Osteocyte (in vitro differentiated cells): ENCODE results near the gene LHX8. TPM values are rescaled to one million over a fixed set of nuclear protein-coding genes. Genes with fewer than 3 reads are reported as not detected.

Experiments
- DNase-seq: peaks from one replicate; pipeline ENCODE4 v3.0.0; 2021; ENCODE audit warnings: mixed read lengths; ENCODE audit not compliant: unreplicated experiment; ENCODE audit errors: extremely low spot score
- H3K27ac Mint-ChIP-seq: one replicate; pipeline ENCODE4 v1.8.0; 2021; ENCODE audit warnings: mild to moderate bottlenecking, mixed read lengths; ENCODE audit not compliant: unreplicated experiment
- H3K27me3 Mint-ChIP-seq: one replicate; pipeline ENCODE4 v1.8.0; 2021; ENCODE audit warnings: mixed read lengths; ENCODE audit not compliant: unreplicated experiment
- H3K36me3 Mint-ChIP-seq: one replicate; pipeline ENCODE4 v1.8.0; 2021; ENCODE audit warnings: mixed read lengths; ENCODE audit not compliant: unreplicated experiment
- H3K4me1 Mint-ChIP-seq: one replicate; pipeline ENCODE4 v1.8.0; 2021; ENCODE audit warnings: mixed read lengths; ENCODE audit not compliant: unreplicated experiment
- H3K4me3 Mint-ChIP-seq: one replicate; pipeline ENCODE4 v1.8.0; 2021; ENCODE audit warnings: mild to moderate bottlenecking, moderate library complexity, mixed read lengths; ENCODE audit not compliant: unreplicated experiment
- H3K9me3 Mint-ChIP-seq: one replicate; pipeline ENCODE4 v1.8.0; 2021; ENCODE audit warnings: mixed read lengths; ENCODE audit not compliant: unreplicated experiment
- CTCF ChIP-seq: fragments of 200-600 bp; sonication (generic); IDR thresholded peaks from 2 replicates; pipeline ENCODE4 v1.5.0; 2021; ENCODE audit warnings: antibody characterized with exemption, mild to moderate bottlenecking, moderate library complexity
- total RNA-seq: library from RNA; stranded (reverse); gene quantifications from 2 replicates; pipeline ENCODE4 v1.2.1, GENCODE V29; 2021

The LHX8 gene
- total RNA-seq, 1 donor from 2014 or later: not detected

- Mint-ChIP-seq H3K4me3 (no peak overlapping the region), H3K36me3 (no peaks in the 10 kb centered on the region), H3K27me3 (peaks cover 85% of the 10 kb centered on the region), H3K4me1 (peaks cover 32% of the 10 kb centered on the region), H3K27ac (no peak overlapping the region), H3K9me3 (no peaks in the 10 kb centered on the region)
- TF ChIP-seq CTCF: no peak
- DNase-seq: no peak
These were observed 2.9 kb downstream of the LHX8 start for GRCh38 chr1:75136921-75137641.

GRCh38 chr1:75152092-75152491 lies 17.9 kb downstream of the LHX8 start:
- Mint-ChIP-seq H3K4me1 (no peaks in the 10 kb centered on the region), H3K36me3 (no peaks in the 10 kb centered on the region)

DNA sequence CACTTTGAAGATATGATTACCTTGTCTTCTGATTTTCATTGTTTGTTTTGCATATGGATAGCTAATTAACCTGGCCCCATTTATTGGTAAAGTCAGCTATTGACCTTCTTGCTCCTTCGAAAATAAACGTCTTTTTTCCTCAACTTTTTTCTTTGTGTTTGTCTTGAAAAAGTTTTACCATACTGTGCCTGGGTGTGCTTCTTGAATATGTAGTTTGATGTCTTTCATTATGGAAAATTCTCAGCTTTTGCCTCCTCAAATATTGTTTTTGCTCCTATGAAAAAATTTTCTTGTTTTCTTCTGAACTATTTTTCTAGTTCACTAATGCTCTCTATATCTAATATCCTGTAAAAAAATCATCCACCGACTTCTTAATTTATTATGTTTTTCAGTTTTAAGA lies 25.0 kb downstream of the LHX8 start:
- no peaks in the 10 kb centered on the region for H3K36me3 Mint-ChIP-seq
- no peak overlapping the region for H3K27ac Mint-ChIP-seq
- no peak for TF ChIP-seq CTCF
- H3K27me3 Mint-ChIP-seq: peaks cover 4% of the 10 kb centered on the region
- DNase-seq: no peak
- H3K4me1 Mint-ChIP-seq: no peaks in the 10 kb centered on the region
- H3K4me3 Mint-ChIP-seq: no peak overlapping the region
- H3K9me3 Mint-ChIP-seq: peaks cover 4% of the 10 kb centered on the region

More at GRCh38 chr1:75152092-75152491, 17.9 kb downstream of the LHX8 start:
- Mint-ChIP-seq H3K9me3 (no peaks in the 10 kb centered on the region), H3K4me3 (no peak overlapping the region), H3K27ac (no peak overlapping the region), H3K27me3 (peaks cover 7% of the 10 kb centered on the region)
- no peak for DNase-seq
- TF ChIP-seq CTCF: no peak

DNA sequence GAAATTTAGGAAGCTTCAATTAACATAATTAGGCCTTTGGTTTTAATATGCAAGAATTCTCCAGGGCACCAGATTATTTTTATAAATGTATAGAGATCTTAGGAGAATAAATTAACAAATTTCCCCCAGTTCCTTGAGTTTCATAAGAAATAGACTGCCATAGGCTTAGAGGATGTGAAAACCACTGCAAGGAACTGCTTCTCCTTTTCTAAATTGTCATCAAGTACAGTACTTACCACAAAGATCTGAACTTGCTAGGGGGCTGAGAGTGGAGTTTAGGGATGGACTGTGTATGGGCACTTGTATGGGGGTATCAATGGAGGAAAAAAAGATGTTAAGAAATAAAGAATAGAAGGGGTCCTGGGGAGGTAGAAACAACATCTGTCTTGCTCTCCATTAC lies 31.1 kb downstream of the LHX8 start:
- no peaks in the 10 kb centered on the region for H3K36me3 Mint-ChIP-seq
- TF ChIP-seq CTCF: no peak
- DNase-seq: no peak
- H3K9me3 Mint-ChIP-seq: no peaks in the 10 kb centered on the region
- H3K27ac Mint-ChIP-seq: no peak overlapping the region
- H3K4me1 Mint-ChIP-seq: no peaks in the 10 kb centered on the region
- H3K27me3 Mint-ChIP-seq: no peaks in the 10 kb centered on the region
- no peak overlapping the region for H3K4me3 Mint-ChIP-seq

DNA sequence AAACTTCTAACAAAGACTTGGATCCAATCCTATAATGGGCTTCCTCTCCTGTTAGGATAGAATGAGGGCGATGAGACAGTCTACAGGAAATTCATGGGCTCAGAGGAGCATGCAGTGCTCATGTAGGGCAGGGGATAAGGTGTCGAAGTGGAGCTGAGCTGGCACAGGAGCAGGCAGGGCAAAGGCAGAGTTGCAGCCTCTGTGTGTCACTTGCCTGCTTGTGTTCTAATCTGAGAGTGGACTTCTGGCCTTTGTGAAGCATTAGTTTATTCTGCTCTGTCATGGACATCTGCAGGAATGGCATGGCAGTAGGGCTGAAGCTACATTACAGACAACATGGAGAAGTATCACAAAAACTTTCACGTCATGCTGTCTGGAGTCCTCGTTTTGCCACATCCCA lies 32.6 kb downstream of the LHX8 start:
- no peak for DNase-seq
- Mint-ChIP-seq H3K9me3 (no peaks in the 10 kb centered on the region), H3K36me3 (no peaks in the 10 kb centered on the region), H3K4me1 (no peaks in the 10 kb centered on the region), H3K4me3 (no peak overlapping the region), H3K27ac (no peak overlapping the region), H3K27me3 (no peaks in the 10 kb centered on the region)
- no peak for TF ChIP-seq CTCF
